DMS114 treated with DMSO at 0.1 percent for 48 hours (cell line): ENCODE measurements around the gene RPP40.

ENCODE experiments used
- DNase-seq: peaks from one replicate; lab custom pipeline; 2025; ENCODE audit not compliant: unreplicated experiment; lab: John Stamatoyannopoulos, UW

The RPP40 gene

GRCh38 chr6:4970739-4971395 lies 33.0 kb downstream of the RPP40 start:
- no peak for DNase-seq

GRCh38 chr6:4969609-4970285 lies 34.1 kb downstream of the RPP40 start:
- DNase-seq, result no peak

- DNase-seq, result no peak
Observed at GRCh38 chr6:4967301-4968030, 36.4 kb downstream of the RPP40 start.

GRCh38 chr6:4965562-4966389 lies 38.1 kb downstream of the RPP40 start:
- DNase-seq, result no peak

GRCh38 chr6:4964675-4965561 lies 38.9 kb downstream of the RPP40 start:
- no peak for DNase-seq

- no peak for DNase-seq
Observed at GRCh38 chr6:4962905-4963304, 40.9 kb downstream of the RPP40 start.

GRCh38 chr6:4961322-4962168 lies 42.3 kb downstream of the RPP40 start:
- no peak for DNase-seq

- no peak for DNase-seq
Observed at GRCh38 chr6:4958624-4959023, 45.2 kb downstream of the RPP40 start.

GRCh38 chr6:4957521-4958231 lies 46.2 kb downstream of the RPP40 start:
- no peak for DNase-seq

GRCh38 chr6:4956625-4957024 lies 47.2 kb downstream of the RPP40 start:
- no peak for DNase-seq

- no peak for DNase-seq
Observed at GRCh38 chr6:4953440-4953839, 50.4 kb downstream of the RPP40 start.

- no peak for DNase-seq
Observed at GRCh38 chr6:4950836-4951533, 52.9 kb downstream of the RPP40 start.

GRCh38 chr6:4950076-4950475 lies 53.8 kb downstream of the RPP40 start:
- no peak for DNase-seq

- no peak for DNase-seq
Observed at GRCh38 chr6:4948781-4949450, 54.9 kb downstream of the RPP40 start.

- no peak for DNase-seq
Observed at GRCh38 chr6:4947716-4948115, 56.1 kb downstream of the RPP40 start.

GRCh38 chr6:4946521-4946920 lies 57.3 kb downstream of the RPP40 start:
- no peak for DNase-seq
